Thoracic aorta (tissue), 2 donors: ENCODE results near the gene GID8. TPM values are rescaled to one million over a fixed set of nuclear protein-coding genes. Genes with fewer than 3 reads are reported as not detected.
"Not testable (repeated sequence)": the region's sequence is repeated elsewhere in the genome, so short reads cannot be mapped to it uniquely, and the experiment has no call there.

Experiments
- ATAC-seq: fragments of 150-250 bp; one replicate; pipeline ENCODE4 v1.8.0; 2017; ENCODE audit warnings: low read depth; ENCODE audit not compliant: insufficient number of reproducible peaks, low FRiP score
- DNase-seq: peaks from one replicate; pipeline ENCODE4 v3.0.0-alpha.2; 2020; ENCODE audit warnings: low spot score
- H3K27ac ChIP-seq, 2 donors: fragments of 200-600 bp; sonication (generic); 1 replicate in 1 of 2; 2 replicates in 1 of 2; pipeline ENCODE4 v1.5.1; 2016; ENCODE audit warnings: mild to moderate bottlenecking in 2 of 2, moderate library complexity in 2 of 2
- H3K27me3 ChIP-seq: fragments of 200-600 bp; sonication (generic); replicated peaks from 2 replicates; pipeline ENCODE4 v1.6.0; 2016; ENCODE audit warnings: mild to moderate bottlenecking; ENCODE audit not compliant: insufficient read depth
- H3K36me3 ChIP-seq: fragments of 200-600 bp; sonication (generic); one replicate; pipeline ENCODE4 v1.5.1; 2016
- H3K4me1 ChIP-seq, 2 donors: fragments of 200-600 bp; sonication (generic); 1 replicate in 1 of 2; 2 replicates in 1 of 2; pipeline versions ENCODE4 v1.5.1 to v1.6.0; 2016; ENCODE audit warnings: low read depth in 2 of 2, mild to moderate bottlenecking in 1 of 2; ENCODE audit not compliant: control insufficient read depth in 1 of 2
- H3K4me3 ChIP-seq: fragments of 200-600 bp; sonication (generic); 2 replicates; pipeline ENCODE4 v1.5.1; 2016; ENCODE audit warnings: mild to moderate bottlenecking
- H3K9me3 ChIP-seq: fragments of 200-600 bp; sonication (generic); 2 replicates; pipeline ENCODE4 v1.5.1; 2016
- total RNA-seq, 2 donors: library from RNA; depleted of rRNA; stranded (reverse); fragments of >200 nt; gene quantifications; one replicate each; pipeline versions ENCODE4 v1.1.0 to v1.2.3, GENCODE V29; 2016
- TF ChIP-seq, protein P1 (sequence below): fragments of 200-600 bp; sonication (generic); IDR thresholded peaks from one replicate; pipeline ENCODE4 v1.5.1; 2019; ENCODE audit warnings: antibody characterized with exemption

The GID8 gene
- total RNA-seq, 2 donors from 2014 or later, result 29.1 to 30.3 TPM

DNA sequence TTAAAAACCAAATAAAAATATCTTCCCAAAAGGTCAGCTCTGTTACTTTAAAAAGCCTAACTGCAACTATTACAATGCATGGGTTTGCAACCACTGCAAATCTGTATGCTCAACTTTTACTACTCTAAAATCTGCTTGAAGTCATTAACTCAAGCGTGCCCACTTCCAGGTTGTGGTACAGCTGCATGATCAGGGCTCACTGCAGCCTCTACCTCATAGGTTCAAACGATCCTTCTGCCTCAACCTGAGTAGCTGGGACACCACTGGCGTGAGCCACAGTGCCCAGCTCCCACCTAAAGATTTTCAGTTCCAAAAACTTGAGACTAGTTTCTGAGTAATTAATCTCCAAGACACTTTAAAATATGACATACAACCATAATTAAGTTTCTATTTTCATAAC is 19.8 kb upstream of the GID8 start:
- TF ChIP-seq, protein P1, sequence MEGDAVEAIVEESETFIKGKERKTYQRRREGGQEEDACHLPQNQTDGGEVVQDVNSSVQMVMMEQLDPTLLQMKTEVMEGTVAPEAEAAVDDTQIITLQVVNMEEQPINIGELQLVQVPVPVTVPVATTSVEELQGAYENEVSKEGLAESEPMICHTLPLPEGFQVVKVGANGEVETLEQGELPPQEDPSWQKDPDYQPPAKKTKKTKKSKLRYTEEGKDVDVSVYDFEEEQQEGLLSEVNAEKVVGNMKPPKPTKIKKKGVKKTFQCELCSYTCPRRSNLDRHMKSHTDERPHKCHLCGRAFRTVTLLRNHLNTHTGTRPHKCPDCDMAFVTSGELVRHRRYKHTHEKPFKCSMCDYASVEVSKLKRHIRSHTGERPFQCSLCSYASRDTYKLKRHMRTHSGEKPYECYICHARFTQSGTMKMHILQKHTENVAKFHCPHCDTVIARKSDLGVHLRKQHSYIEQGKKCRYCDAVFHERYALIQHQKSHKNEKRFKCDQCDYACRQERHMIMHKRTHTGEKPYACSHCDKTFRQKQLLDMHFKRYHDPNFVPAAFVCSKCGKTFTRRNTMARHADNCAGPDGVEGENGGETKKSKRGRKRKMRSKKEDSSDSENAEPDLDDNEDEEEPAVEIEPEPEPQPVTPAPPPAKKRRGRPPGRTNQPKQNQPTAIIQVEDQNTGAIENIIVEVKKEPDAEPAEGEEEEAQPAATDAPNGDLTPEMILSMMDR, result no peak
- Histone ChIP-seq H3K4me1 (peaks cover 79 to 97% of the 10 kb centered on the region in 2 donors), H3K27me3 (no peaks in the 10 kb centered on the region), H3K36me3 (peaks cover 2% of the 10 kb centered on the region), H3K9me3 (no peaks in the 10 kb centered on the region), H3K27ac (no peak overlapping the region), H3K4me3 (peak overlapping the region; percentile 6)
- DNase-seq (no peak), ATAC-seq (no peak)

DNA sequence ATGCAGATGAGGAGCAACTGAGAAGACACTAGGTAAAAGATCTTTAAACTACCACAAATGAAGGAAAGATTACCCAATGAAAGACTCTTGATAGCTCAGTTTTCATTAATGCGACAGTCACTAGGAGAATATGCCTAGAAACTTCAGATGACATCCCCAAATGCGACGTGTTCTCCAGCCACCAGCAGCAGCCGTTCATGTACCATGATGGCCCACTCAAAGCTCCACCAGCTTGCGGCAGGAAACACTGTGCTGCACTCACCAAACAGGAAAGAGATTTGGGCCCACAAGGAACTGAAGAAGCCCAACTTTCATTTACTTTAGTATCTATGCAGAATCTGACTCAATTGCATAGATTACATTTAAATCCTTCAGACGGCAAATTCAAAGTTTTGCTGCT is 19.1 kb upstream of the GID8 start:
- Histone ChIP-seq H3K4me3 (no peak overlapping the region), H3K27ac (no peak overlapping the region), H3K27me3 (no peaks in the 10 kb centered on the region), H3K36me3 (no peaks in the 10 kb centered on the region), H3K9me3 (no peaks in the 10 kb centered on the region), H3K4me1 (peaks cover 78 to 97% of the 10 kb centered on the region in 2 donors)
- ATAC-seq (no peak), DNase-seq (no peak)
- TF ChIP-seq, protein P1, result no peak

DNA sequence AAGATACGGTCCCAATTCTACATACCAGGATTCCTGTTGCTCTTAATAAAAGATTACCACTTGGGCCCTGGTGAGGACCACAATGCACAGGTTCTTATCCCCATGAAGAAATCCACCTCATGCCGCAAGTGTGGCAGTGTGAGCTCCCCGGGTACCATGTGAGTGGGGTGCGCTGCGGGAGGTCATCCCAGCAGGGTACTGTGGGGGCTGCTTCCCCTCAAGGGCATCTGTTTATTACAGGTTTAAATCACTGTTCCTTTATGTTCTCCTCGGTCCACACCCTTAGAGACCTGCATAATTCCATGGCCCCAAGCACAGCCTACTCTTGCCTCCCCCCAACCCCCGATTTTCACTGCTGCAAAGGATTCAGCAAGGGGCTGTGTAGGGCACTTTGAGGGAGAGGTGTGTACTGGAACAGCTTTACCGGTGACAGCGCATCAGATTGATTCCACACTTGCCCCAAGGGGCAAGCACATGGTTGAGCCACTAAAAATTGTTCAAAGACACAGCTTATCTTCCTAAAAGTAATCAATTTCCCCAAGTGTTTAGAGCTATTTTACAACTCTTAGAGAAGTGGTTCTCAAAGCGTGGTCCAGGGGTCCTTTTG is 17.8 kb upstream of the GID8 start:
- Histone ChIP-seq H3K27me3 (no peaks in the 10 kb centered on the region), H3K36me3 (no peaks in the 10 kb centered on the region), H3K4me1 (peaks cover 79 to 98% of the 10 kb centered on the region in 2 donors), H3K9me3 (no peaks in the 10 kb centered on the region), H3K4me3 (no peak overlapping the region), H3K27ac (no peak overlapping the region)
- ATAC-seq (no peak), DNase-seq (no peak)
- TF ChIP-seq, protein P1, result no peak

DNA sequence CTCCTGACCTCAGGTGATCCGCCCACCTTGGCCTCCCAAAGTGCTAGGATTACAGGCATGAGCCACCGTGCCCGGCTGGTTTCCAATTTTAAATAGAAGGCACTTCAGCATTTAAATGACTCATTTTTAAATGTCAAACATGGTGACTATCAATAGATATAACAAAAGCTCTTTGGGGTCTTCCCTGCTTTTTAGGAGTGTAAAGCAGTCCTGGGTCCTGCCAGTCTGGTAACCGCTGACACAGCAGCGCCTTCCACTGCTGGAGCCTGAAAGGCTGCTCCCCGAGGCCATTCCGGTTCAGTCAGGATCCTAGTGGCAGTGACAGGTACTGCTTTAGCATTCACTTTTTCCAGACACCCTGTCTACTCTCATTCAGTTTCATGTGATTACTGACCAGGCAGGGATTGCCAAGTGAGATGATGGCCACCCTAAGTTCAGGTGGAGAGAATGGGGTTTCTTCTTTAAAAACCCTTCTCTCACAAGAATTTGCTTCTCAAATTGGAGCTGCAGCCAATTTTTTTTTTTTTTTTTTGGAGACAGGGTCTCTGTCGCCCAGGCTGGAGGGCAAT is 16.7 kb upstream of the GID8 start:
- Histone ChIP-seq H3K4me1 (peaks cover 78 to 88% of the 10 kb centered on the region in 2 donors), H3K4me3 (no peak overlapping the region), H3K27me3 (no peaks in the 10 kb centered on the region), H3K9me3 (no peaks in the 10 kb centered on the region), H3K27ac (no peak overlapping the region), H3K36me3 (no peaks in the 10 kb centered on the region)
- TF ChIP-seq, protein P1, result peak; percentile 50
- ATAC-seq, result no peak
- DNase-seq, result no peak

DNA sequence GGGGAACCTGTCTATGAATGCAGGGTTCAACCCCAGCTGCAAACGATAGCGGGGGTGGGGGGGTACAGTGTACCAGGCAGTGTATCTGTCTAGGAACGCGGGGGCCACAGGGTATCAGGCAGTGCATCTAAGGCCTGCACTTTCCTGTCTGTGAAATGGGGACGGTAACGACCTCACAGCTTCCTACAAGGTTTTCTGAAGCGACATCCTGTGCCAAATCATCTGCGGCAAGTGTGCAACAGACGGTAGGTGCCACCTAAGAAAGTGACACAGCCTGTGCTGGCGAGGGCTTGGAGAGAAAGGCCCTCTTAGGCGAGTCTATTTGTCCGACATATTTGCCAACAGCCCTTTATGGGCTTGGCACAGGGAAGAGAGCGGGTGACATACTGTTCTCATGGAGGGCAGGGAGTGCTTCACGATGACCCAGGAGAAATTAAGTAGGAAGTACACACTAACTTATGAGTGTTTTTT is 15.5 kb upstream of the GID8 start:
- DNase-seq (no peak), ATAC-seq (no peak)
- peak overlapping the region; percentile 32 for H3K4me3 ChIP-seq
- H3K27me3 ChIP-seq, result no peaks in the 10 kb centered on the region
- H3K9me3 ChIP-seq, result no peaks in the 10 kb centered on the region
- no peaks in the 10 kb centered on the region for H3K36me3 ChIP-seq
- TF ChIP-seq, protein P1, result no peak
- H3K27ac ChIP-seq, result peak overlapping the region in 1 of 2 donors; percentile 96
- H3K4me1 ChIP-seq, result peaks cover 74 to 84% of the 10 kb centered on the region in 2 donors

DNA sequence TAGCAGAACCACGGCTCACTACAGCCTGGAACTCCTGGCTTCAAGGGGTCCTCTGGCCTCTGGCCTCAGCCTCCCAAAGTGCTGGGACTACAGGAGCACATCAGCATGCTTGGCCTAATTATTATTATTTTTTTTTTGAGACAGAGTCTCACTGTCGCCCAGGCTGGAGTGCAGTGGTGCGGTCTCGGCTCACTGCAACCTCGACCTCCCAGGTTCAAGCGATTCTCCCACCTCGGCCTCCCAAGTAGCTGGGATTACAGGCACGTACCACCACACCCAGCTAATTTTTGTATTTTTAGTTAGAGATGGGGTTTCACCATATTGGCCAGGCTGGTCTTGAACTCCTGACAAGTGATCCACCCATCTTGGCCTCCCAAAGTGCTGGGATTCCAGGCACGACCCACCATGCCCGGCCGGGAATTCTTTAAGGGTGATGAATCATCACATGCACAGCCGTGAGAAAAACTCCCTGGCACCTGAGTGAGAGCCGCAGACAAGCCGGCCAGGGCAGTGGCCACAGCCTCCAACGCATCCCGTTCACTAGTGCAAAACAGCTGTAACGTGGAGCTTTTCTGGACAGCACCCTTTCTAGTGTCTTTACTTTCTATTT is 14.8 kb upstream of the GID8 start:
- H3K27me3 ChIP-seq, H3K36me3 ChIP-seq, H3K9me3 ChIP-seq, DNase-seq, ATAC-seq: not testable (repeated sequence)
- Histone ChIP-seq H3K4me1 (peaks cover 70 to 84% of the 10 kb centered on the region in 2 donors), H3K4me3 (peak overlapping the region; percentile 32), H3K27ac (peak overlapping the region; percentile 55 to 96)
